ENCODE measurements around the gene RAB11FIP4. TPM values are rescaled to one million over a fixed set of nuclear protein-coding genes. Genes with fewer than 3 reads are reported as not detected.

RAB11FIP4 gene
- total and polyA plus RNA-seq, 3 donors from 2014 or later, result 44.3 to 104 (median 90.2) TPM

GRCh38 chr17:31456814-31457213, 65.3 kb downstream of the RAB11FIP4 start:
- no peak for TF ChIP-seq CTCF (IDR thresholded peaks at IDR 0.05)
- no peak for TF ChIP-seq POLR2A (IDR thresholded peaks at IDR 0.05)
- no peak overlapping the region for H3K27ac ChIP-seq
- no peaks in the 10 kb centered on the region for H3K9me3 ChIP-seq
- WGBS, 2 donors, result 84 to 87% methylated on average over 5 of the region's 5 CpGs
- no peak overlapping the region for H3K4me3 ChIP-seq
- intact Hi-C loops (cut with DNase I; ENCODE audit: low total_unique reads), result no loop called here
- DNase-seq, result no peak
- no peaks in the 10 kb centered on the region for H3K4me1 ChIP-seq
- H3K36me3 ChIP-seq (ENCODE audit: low read depth, missing control alignments), result no peaks in the 10 kb centered on the region
- no peaks in the 10 kb centered on the region for H3K27me3 ChIP-seq

GRCh38 chr17:31457391-31458234, 66.1 kb downstream of the RAB11FIP4 start:
- Histone ChIP-seq H3K27ac (no peak overlapping the region), H3K27me3 (no peaks in the 10 kb centered on the region), H3K9me3 (no peaks in the 10 kb centered on the region), H3K36me3 (ENCODE audit: low read depth, missing control alignments) (no peaks in the 10 kb centered on the region), H3K4me1 (no peaks in the 10 kb centered on the region), H3K4me3 (no peak overlapping the region)
- TF ChIP-seq POLR2A (IDR thresholded peaks at IDR 0.05) (no peak), CTCF (IDR thresholded peaks at IDR 0.05) (no peak)
- DNase-seq, result no peak
- WGBS, 2 donors, result 61 to 72% methylated on average over 8 to 10 of the region's 10 CpGs
- intact Hi-C loops (cut with DNase I; ENCODE audit: low total_unique reads), result no loop called here

- no peak overlapping the region for H3K27ac ChIP-seq
- H3K4me1 ChIP-seq, result no peaks in the 10 kb centered on the region
- H3K36me3 ChIP-seq (ENCODE audit: low read depth, missing control alignments), result no peaks in the 10 kb centered on the region
- no peaks in the 10 kb centered on the region for H3K9me3 ChIP-seq
- no peak for DNase-seq
- no peak overlapping the region for H3K4me3 ChIP-seq
- no peaks in the 10 kb centered on the region for H3K27me3 ChIP-seq
- intact Hi-C loops (cut with DNase I; ENCODE audit: low total_unique reads), result no loop called here
- TF ChIP-seq POLR2A (IDR thresholded peaks at IDR 0.05), result no peak
- no peak for TF ChIP-seq CTCF (IDR thresholded peaks at IDR 0.05)
- 75 to 78% methylated on average over 2 of the region's 2 CpGs for WGBS, 2 donors
Measured at GRCh38 chr17:31458829-31459228, 67.4 kb downstream of the RAB11FIP4 start.

- Histone ChIP-seq H3K36me3 (ENCODE audit: low read depth, missing control alignments) (no peaks in the 10 kb centered on the region), H3K4me3 (no peak overlapping the region), H3K9me3 (no peaks in the 10 kb centered on the region), H3K4me1 (no peaks in the 10 kb centered on the region), H3K27me3 (no peaks in the 10 kb centered on the region), H3K27ac (no peak overlapping the region)
- WGBS, 2 donors, result 61 to 69% methylated on average over 4 of the region's 4 CpGs
- intact Hi-C loops (cut with DNase I; ENCODE audit: low total_unique reads), result no loop called here
- no peak for TF ChIP-seq POLR2A (IDR thresholded peaks at IDR 0.05)
- TF ChIP-seq CTCF (IDR thresholded peaks at IDR 0.05), result no peak
- no peak for DNase-seq
Measured at GRCh38 chr17:31459716-31460115, 68.2 kb downstream of the RAB11FIP4 start.
